ENCODE data around the gene DGCR6L. TPM values are rescaled to one million over a fixed set of nuclear protein-coding genes. Genes with fewer than 3 reads are reported as not detected.
"Not testable (repeated sequence)": the region's sequence is repeated elsewhere in the genome, so short reads cannot be mapped to it uniquely, and the experiment has no call there.

DGCR6L gene
- total RNA-seq, 1 experiment from 2014 or later: 50.7 TPM

DNA sequence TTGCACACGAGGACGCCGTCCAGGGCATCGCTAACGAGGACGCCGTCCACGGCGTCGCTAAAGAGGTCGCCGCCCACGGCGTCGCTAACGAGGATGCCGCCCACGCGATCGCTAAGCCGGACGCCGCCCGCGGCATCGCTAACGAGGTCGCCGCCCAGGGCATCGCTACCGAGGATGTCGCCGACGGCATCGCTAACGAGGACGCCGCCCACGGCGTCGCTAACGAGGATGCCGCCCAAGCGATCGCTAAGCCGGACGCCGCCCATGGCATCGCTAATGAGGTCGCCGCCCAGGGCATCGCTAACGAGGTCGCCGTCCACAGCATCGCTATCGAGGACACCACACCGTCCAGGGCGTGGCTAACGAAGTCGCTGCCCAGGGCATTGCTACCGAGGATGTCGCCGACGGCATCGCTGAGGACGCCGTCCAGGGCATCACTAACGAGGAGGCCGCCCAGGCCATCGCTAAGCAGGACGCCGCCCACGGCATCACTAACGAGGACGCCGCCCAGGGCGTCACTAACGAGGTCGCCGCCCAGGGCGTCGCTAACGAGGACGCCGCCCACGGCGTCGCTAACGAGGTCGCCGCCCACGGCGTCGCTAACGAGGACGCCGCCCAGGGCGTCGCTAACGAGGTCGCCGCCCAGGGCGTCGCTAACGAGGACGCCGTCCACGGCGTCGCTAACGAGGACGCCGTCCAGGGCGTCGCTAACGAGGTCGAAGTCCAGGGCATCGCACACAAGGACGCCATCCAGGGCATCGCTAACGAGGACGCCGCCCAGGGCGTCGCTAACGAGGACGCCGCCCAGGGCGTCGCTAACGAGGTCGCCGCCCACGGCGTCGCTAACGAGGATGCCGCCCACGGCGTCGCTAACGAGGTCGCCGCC, 41.2 kb upstream of the DGCR6L start:
- H3K27me3 ChIP-seq (replicated peaks; ENCODE audit: insufficient read depth, low read depth, low read length, poor library complexity); CTCF ChIA-PET; H3K27ac ChIP-seq (ENCODE audit: low read depth, low read length, poor library complexity, severe bottlenecking); H3K9me3 ChIP-seq (ENCODE audit: low read depth, low read length, poor library complexity, severe bottlenecking); H3K4me3 ChIP-seq (ENCODE audit: low read depth, low read length, poor library complexity, severe bottlenecking); POLR2A ChIA-PET (ENCODE audit: low non-redundant PET); H3K36me3 ChIP-seq (ENCODE audit: insufficient read depth, low read length, poor library complexity, severe bottlenecking); DNase-seq (ENCODE audit: low spot score); intact Hi-C loops (cut with micrococcal nuclease; ENCODE audit: unreplicated experiment); H3K4me1 ChIP-seq (ENCODE audit: insufficient read depth, low read length, poor library complexity, severe bottlenecking); BruUV-seq (replicated peaks): not testable (repeated sequence)

DNA sequence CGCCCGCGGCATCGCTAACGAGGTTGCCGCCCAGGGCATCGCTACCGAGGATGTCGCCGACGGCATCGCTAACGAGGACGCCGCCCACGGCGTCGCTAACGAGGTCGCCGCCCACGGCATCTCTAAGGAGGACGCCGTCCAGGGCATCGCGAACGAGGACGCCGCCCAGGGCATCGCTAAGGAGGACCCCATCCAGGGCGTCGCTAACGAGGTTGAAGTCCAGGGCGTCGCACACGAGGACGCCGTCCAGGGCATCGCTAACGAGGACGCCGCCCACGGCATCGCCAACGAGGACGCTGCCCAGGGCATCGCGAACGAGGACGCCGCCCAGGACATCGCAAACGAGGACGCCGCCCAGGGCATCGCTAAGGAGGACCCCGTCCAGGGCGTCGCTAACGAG, 40.4 kb upstream of the DGCR6L start:
- BruUV-seq (replicated peaks); H3K36me3 ChIP-seq (ENCODE audit: insufficient read depth, low read length, poor library complexity, severe bottlenecking); DNase-seq (ENCODE audit: low spot score); H3K4me3 ChIP-seq (ENCODE audit: low read depth, low read length, poor library complexity, severe bottlenecking); H3K27me3 ChIP-seq (replicated peaks; ENCODE audit: insufficient read depth, low read depth, low read length, poor library complexity); CTCF ChIA-PET; H3K4me1 ChIP-seq (ENCODE audit: insufficient read depth, low read length, poor library complexity, severe bottlenecking); intact Hi-C loops (cut with micrococcal nuclease; ENCODE audit: unreplicated experiment); H3K27ac ChIP-seq (ENCODE audit: low read depth, low read length, poor library complexity, severe bottlenecking); POLR2A ChIA-PET (ENCODE audit: low non-redundant PET); H3K9me3 ChIP-seq (ENCODE audit: low read depth, low read length, poor library complexity, severe bottlenecking): not testable (repeated sequence)

- CTCF ChIA-PET; BruUV-seq (replicated peaks); H3K27me3 ChIP-seq (replicated peaks; ENCODE audit: insufficient read depth, low read depth, low read length, poor library complexity); DNase-seq (ENCODE audit: low spot score); intact Hi-C loops (cut with micrococcal nuclease; ENCODE audit: unreplicated experiment); H3K9me3 ChIP-seq (ENCODE audit: low read depth, low read length, poor library complexity, severe bottlenecking); POLR2A ChIA-PET (ENCODE audit: low non-redundant PET); H3K36me3 ChIP-seq (ENCODE audit: insufficient read depth, low read length, poor library complexity, severe bottlenecking); H3K27ac ChIP-seq (ENCODE audit: low read depth, low read length, poor library complexity, severe bottlenecking); H3K4me1 ChIP-seq (ENCODE audit: insufficient read depth, low read length, poor library complexity, severe bottlenecking); H3K4me3 ChIP-seq (ENCODE audit: low read depth, low read length, poor library complexity, severe bottlenecking): not testable (repeated sequence)
Measured at GRCh38 chr22:20358503-20359239, 38.8 kb upstream of the DGCR6L start.

DNA sequence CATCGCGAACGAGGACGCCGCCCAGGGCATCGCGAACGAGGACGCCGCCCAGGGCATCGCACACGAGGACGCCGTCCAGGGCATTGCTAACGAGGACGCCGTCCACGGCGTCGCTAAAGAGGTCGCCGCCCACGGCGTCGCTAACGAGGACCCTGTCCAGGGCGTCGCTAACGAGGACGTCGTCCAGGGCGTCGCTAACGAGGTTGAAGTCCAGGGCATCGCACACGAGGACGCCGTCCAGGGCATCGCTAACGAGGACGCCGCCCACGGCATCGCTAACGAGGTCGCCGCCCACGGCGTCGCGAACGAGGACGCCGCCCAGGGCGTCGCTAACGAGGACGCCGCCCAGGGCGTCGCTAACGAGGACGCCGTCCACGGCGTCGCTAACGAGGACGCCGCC, 38.1 kb upstream of the DGCR6L start:
- H3K36me3 ChIP-seq (ENCODE audit: insufficient read depth, low read length, poor library complexity, severe bottlenecking); POLR2A ChIA-PET (ENCODE audit: low non-redundant PET); H3K27ac ChIP-seq (ENCODE audit: low read depth, low read length, poor library complexity, severe bottlenecking); H3K27me3 ChIP-seq (replicated peaks; ENCODE audit: insufficient read depth, low read depth, low read length, poor library complexity); H3K9me3 ChIP-seq (ENCODE audit: low read depth, low read length, poor library complexity, severe bottlenecking); H3K4me3 ChIP-seq (ENCODE audit: low read depth, low read length, poor library complexity, severe bottlenecking); DNase-seq (ENCODE audit: low spot score); H3K4me1 ChIP-seq (ENCODE audit: insufficient read depth, low read length, poor library complexity, severe bottlenecking); CTCF ChIA-PET; intact Hi-C loops (cut with micrococcal nuclease; ENCODE audit: unreplicated experiment); BruUV-seq (replicated peaks): not testable (repeated sequence)

DNA sequence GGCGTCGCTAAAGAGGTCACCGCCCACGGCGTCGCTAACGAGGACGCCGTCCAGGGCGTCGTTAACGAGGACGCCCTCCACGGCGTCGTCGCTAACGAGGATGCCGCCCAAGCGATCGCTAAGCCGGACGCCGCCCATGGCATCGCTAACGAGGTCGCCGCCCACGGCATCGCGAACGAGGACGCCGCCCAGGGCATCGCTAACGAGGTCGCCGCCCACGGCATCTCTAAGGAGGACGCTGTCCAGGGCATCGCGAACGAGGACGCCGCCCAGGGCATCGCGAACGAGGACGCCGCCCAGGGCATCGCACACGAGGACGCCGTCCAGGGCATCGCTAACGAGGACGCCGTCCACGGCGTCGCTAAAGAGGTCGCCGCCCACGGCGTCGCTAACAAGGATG, 37.0 kb upstream of the DGCR6L start:
- H3K4me3 ChIP-seq (ENCODE audit: low read depth, low read length, poor library complexity, severe bottlenecking); H3K9me3 ChIP-seq (ENCODE audit: low read depth, low read length, poor library complexity, severe bottlenecking); H3K4me1 ChIP-seq (ENCODE audit: insufficient read depth, low read length, poor library complexity, severe bottlenecking); H3K27ac ChIP-seq (ENCODE audit: low read depth, low read length, poor library complexity, severe bottlenecking); BruUV-seq (replicated peaks); H3K36me3 ChIP-seq (ENCODE audit: insufficient read depth, low read length, poor library complexity, severe bottlenecking); intact Hi-C loops (cut with micrococcal nuclease; ENCODE audit: unreplicated experiment); POLR2A ChIA-PET (ENCODE audit: low non-redundant PET); CTCF ChIA-PET; H3K27me3 ChIP-seq (replicated peaks; ENCODE audit: insufficient read depth, low read depth, low read length, poor library complexity); DNase-seq (ENCODE audit: low spot score): not testable (repeated sequence)

DNA sequence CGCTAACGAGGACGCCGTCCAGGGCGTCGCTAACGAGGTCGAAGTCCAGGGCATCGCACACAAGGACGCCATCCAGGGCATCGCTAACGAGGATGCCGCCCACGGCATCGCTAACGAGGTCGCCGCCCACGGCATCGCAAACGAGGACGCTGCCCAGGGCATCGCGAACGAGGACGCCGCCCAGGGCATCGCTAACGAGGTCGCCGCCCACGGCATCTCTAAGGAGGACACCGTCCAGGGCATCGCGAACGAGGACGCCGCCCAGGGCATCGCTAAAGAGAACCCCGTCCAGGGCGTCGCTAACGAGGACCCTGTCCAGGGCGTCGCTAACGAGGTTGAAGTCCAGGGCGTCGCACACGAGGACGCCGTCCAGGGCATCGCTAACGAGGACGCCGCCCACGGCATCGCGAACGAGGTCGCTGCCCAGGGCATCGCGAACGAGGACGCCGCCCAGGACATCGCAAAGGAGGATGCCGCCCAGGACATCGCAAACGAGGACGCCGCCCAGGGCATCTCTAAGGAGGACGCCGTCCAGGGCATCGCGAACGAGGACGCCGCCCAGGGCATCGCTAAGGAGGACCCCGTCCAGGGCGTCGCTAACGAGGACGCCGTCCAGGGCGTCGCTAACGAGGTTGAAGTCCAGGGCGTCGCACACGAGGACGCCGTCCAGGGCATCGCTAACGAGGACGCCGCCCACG, 36.2 kb upstream of the DGCR6L start:
- intact Hi-C loops (cut with micrococcal nuclease; ENCODE audit: unreplicated experiment); BruUV-seq (replicated peaks); DNase-seq (ENCODE audit: low spot score); H3K9me3 ChIP-seq (ENCODE audit: low read depth, low read length, poor library complexity, severe bottlenecking); CTCF ChIA-PET; POLR2A ChIA-PET (ENCODE audit: low non-redundant PET); H3K27me3 ChIP-seq (replicated peaks; ENCODE audit: insufficient read depth, low read depth, low read length, poor library complexity); H3K4me3 ChIP-seq (ENCODE audit: low read depth, low read length, poor library complexity, severe bottlenecking); H3K27ac ChIP-seq (ENCODE audit: low read depth, low read length, poor library complexity, severe bottlenecking); H3K4me1 ChIP-seq (ENCODE audit: insufficient read depth, low read length, poor library complexity, severe bottlenecking); H3K36me3 ChIP-seq (ENCODE audit: insufficient read depth, low read length, poor library complexity, severe bottlenecking): not testable (repeated sequence)

All from A673 (cell line).